Upper lobe of right lung (tissue), 1 donor: ENCODE results near the gene COL5A1. TPM values are rescaled to one million over a fixed set of nuclear protein-coding genes. Genes with fewer than 3 reads are reported as not detected.

Experiments
- ATAC-seq: fragments of 200-7000 bp; cut with Tn5 transposase; one replicate; pipeline ENCODE4 v1.9.1; 2020; ENCODE audit warnings: mild to moderate bottlenecking, moderate library complexity
- DNase-seq: peaks from one replicate; pipeline ENCODE4 v3.0.0-alpha.2; 2020
- H3K27ac ChIP-seq: fragments of 200-600 bp; one replicate; pipeline ENCODE4 v1.8.0; 2022
- H3K27me3 ChIP-seq: fragments of 200-600 bp; one replicate; pipeline ENCODE4 v1.8.0; 2022; ENCODE audit warnings: mild to moderate bottlenecking
- H3K36me3 ChIP-seq: fragments of 200-600 bp; one replicate; pipeline ENCODE4 v1.8.0; 2022
- H3K4me1 ChIP-seq: fragments of 200-600 bp; one replicate; pipeline ENCODE4 v1.8.0; 2022
- H3K4me3 ChIP-seq: fragments of 200-600 bp; one replicate; pipeline ENCODE4 v1.8.0; 2022; ENCODE audit warnings: mild to moderate bottlenecking
- H3K9me3 ChIP-seq: fragments of 200-600 bp; one replicate; pipeline ENCODE4 v1.8.0; 2022
- intact Hi-C: fragments of 100-400 bp; cut with DNase I; formaldehyde crosslinking; loops from one replicate; pipeline ENCODE4 v1.11.0; 2022
- total RNA-seq: library from RNA; stranded (reverse); fragmentation: NEBNext Ultra II Directional; extraction: Animal tissue kit (Norgen Biotek cat#: 25700); gene quantifications from one replicate; pipeline ENCODE4 v1.2.1, GENCODE V29; 2021
- TF ChIP-seq, protein P1 (sequence below): fragments of 200-600 bp; IDR thresholded peaks from one replicate; pipeline ENCODE4 v1.8.0; 2022; ENCODE audit warnings: antibody characterized with exemption
- donor health status: DM: no; HTN: yes; CAD: no; lungs with severe emphysema.

Gene COL5A1
- total RNA-seq, 1 donor from 2014 or later = 37.8 TPM

DNA sequence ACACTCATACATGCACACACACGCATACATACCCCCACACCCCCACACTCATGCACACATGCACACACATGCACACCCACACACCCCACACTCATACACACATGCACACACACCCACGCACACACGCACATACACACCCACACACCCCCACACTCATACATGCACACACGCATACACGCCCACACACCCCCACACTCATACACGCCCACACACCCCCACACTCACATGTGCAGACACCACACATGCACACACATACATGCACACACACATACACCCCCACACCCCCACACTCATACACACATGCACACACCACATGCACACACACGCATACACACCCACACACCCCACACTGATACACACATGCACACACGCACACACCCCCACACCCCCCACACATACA is 118.3 kb downstream of the COL5A1 start:
- TF ChIP-seq, protein P1, sequence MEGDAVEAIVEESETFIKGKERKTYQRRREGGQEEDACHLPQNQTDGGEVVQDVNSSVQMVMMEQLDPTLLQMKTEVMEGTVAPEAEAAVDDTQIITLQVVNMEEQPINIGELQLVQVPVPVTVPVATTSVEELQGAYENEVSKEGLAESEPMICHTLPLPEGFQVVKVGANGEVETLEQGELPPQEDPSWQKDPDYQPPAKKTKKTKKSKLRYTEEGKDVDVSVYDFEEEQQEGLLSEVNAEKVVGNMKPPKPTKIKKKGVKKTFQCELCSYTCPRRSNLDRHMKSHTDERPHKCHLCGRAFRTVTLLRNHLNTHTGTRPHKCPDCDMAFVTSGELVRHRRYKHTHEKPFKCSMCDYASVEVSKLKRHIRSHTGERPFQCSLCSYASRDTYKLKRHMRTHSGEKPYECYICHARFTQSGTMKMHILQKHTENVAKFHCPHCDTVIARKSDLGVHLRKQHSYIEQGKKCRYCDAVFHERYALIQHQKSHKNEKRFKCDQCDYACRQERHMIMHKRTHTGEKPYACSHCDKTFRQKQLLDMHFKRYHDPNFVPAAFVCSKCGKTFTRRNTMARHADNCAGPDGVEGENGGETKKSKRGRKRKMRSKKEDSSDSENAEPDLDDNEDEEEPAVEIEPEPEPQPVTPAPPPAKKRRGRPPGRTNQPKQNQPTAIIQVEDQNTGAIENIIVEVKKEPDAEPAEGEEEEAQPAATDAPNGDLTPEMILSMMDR = no peak
- DNase-seq (no peak), ATAC-seq (no peak)
- intact Hi-C loops = no loop called here
- Histone ChIP-seq H3K27me3 (no peaks in the 10 kb centered on the region), H3K4me3 (no peak overlapping the region), H3K4me1 (no peaks in the 10 kb centered on the region), H3K36me3 (no peaks in the 10 kb centered on the region), H3K27ac (no peak overlapping the region), H3K9me3 (no peaks in the 10 kb centered on the region)

DNA sequence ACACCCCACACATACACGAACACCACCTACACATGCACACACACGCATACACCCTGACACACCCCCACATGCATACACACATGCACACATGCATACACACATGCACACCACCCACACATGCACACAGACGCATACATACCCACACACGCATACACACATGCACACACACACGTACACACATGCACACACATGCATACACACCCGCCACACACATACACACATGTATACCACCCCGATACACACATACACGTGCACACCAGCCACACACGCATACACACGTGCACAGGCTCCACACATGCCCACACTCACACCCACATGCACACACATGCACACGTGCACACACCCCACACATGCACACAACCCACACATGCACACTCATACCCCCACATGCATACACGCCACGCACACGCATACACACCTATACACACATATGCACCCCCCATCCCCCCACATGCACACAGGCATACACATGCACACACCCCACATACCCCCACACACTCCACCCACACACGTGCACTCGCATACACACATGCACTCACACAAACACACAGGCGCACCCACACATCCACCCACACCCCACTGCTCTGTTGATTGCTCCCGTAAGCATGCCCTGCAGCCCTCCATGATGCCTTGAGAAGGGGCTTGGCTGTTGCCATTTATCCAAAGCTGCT is 119.3 kb downstream of the COL5A1 start:
- H3K27ac ChIP-seq = no peak overlapping the region
- H3K27me3 ChIP-seq = no peaks in the 10 kb centered on the region
- H3K4me3 ChIP-seq = no peak overlapping the region
- no peaks in the 10 kb centered on the region for H3K4me1 ChIP-seq
- H3K36me3 ChIP-seq = no peaks in the 10 kb centered on the region
- ATAC-seq = no peak
- no peak for DNase-seq
- H3K9me3 ChIP-seq = no peaks in the 10 kb centered on the region
- TF ChIP-seq, protein P1 = no peak
- intact Hi-C loops = no loop called here

DNA sequence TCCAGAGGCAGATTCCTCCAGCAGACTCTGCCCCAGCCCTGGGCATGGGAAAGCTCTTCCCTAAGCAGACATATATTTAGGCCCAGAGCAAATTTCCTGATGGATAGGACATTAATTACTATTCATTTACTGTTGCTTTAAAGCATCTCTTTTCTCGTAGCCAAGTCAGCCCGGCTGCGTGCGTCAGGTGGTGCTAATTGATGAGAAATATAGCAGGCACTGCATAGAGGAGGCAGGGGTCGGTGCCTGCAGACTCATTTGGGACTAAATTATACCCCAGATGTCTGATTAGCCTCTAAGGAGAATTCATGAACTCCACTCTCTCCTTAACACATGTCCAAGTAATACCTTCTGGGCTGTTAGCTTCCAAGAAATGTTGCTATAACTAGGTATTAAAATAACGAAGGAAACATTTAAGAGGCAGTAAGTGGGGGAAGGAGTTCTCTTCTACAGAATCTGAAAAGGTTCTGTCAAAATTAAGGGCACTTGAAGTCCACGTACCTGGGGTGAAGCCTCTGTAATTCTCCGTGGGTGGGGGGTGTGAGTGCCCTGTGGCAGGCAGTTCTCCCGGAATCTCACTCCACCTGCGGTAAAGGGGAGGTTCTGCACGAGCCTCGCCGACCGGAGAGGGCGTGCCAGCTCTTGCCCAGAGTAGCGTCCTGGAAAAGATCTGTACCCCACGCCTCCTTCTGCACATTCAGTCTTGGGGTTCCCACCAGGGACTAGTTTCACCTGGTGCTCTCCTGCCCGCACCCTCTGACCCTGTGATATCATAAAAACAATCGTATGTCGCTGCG is 123.1 kb downstream of the COL5A1 start:
- no peak overlapping the region for H3K27ac ChIP-seq
- H3K4me3 ChIP-seq = no peak overlapping the region
- H3K27me3 ChIP-seq = no peaks in the 10 kb centered on the region
- no peaks in the 10 kb centered on the region for H3K4me1 ChIP-seq
- DNase-seq (peak; percentile 76), ATAC-seq (peak; percentile 70)
- TF ChIP-seq, protein P1 = peak; percentile 9
- no peaks in the 10 kb centered on the region for H3K9me3 ChIP-seq
- H3K36me3 ChIP-seq = no peaks in the 10 kb centered on the region
- intact Hi-C loops = no loop called here

DNA sequence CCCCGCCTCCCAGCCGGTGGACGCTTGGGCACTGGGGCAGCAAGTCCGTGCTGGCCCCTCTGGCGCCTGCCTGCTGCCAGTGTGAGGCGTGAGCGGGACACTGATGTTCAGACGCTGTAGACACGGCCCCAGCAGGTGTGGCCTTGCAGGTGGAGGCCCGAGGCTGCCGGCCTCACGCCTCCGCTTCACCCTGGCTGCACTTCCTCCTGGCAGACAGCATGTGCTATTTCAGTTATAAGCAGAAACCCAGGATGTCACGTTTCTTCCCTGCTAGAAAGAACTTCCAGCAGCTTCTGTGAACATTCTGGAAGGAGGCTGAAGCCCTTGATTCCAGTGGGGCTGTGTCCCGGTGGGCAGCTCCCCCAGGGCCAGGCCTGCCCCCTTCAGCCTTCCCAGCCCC is 124.2 kb downstream of the COL5A1 start:
- TF ChIP-seq, protein P1 = no peak
- Histone ChIP-seq H3K4me1 (no peaks in the 10 kb centered on the region), H3K27ac (no peak overlapping the region), H3K27me3 (no peaks in the 10 kb centered on the region), H3K36me3 (no peaks in the 10 kb centered on the region), H3K9me3 (no peaks in the 10 kb centered on the region), H3K4me3 (no peak overlapping the region)
- ATAC-seq = no peak
- DNase-seq = no peak
- intact Hi-C loops = no loop called here

DNA sequence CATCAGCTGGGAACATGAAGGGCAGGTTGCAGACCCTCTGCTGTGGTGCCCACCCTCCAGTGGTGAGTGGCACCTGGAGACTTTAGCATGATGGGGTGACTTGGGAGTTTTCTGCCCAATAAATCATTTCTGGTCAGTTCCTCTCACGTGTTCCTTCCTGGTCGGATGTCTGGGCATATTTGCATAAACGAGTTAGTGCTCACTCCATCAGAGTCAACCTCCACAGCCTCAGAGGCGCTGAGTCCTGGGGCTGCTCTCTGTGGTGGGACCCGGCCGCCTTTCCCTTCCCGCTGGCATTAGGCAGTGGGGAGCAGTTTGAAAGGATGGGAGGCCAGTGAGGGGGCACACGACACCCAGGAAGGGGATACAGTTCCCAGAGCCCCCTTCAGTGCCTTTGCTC is 125.0 kb downstream of the COL5A1 start:
- ATAC-seq (no peak), DNase-seq (no peak)
- intact Hi-C loops = no loop called here
- TF ChIP-seq, protein P1 = no peak
- Histone ChIP-seq H3K27ac (no peak overlapping the region), H3K4me1 (no peaks in the 10 kb centered on the region), H3K27me3 (no peaks in the 10 kb centered on the region), H3K9me3 (no peaks in the 10 kb centered on the region), H3K36me3 (no peaks in the 10 kb centered on the region), H3K4me3 (no peak overlapping the region)
